ENCODE data around the gene SLC9A1.

GRCh38 chr1:27166351-27166802 lies 11.5 kb upstream of the SLC9A1 start:
- TF ChIP-seq, protein P1, sequence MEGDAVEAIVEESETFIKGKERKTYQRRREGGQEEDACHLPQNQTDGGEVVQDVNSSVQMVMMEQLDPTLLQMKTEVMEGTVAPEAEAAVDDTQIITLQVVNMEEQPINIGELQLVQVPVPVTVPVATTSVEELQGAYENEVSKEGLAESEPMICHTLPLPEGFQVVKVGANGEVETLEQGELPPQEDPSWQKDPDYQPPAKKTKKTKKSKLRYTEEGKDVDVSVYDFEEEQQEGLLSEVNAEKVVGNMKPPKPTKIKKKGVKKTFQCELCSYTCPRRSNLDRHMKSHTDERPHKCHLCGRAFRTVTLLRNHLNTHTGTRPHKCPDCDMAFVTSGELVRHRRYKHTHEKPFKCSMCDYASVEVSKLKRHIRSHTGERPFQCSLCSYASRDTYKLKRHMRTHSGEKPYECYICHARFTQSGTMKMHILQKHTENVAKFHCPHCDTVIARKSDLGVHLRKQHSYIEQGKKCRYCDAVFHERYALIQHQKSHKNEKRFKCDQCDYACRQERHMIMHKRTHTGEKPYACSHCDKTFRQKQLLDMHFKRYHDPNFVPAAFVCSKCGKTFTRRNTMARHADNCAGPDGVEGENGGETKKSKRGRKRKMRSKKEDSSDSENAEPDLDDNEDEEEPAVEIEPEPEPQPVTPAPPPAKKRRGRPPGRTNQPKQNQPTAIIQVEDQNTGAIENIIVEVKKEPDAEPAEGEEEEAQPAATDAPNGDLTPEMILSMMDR (IDR thresholded peaks at IDR 0.05) = no peak
- no peak for TF ChIP-seq POLR2A (IDR thresholded peaks at IDR 0.05)

Data from right lobe of liver (tissue), 4 donors.